Stimulated activated naive CD8-positive, alpha-beta T cell treated with anti-CD3 and anti-CD28 coated beads, Interleukin-15, amount 100 ng/mL, for 72 hours (primary cell): ENCODE measurements around the gene ETV5.
A peak's percentile ranks its signal among the peaks of the same experiment; 100 is the strongest.

Experiments used
- ATAC-seq: fragments of 150-1000 bp; cut with Tn5 transposase; 2 replicates; pipeline ENCODE4 v1.10.0; 2021; ENCODE audit warnings: mild to moderate bottlenecking, moderate library complexity
- DNase-seq, 2 donors: peaks; one replicate each; pipeline ENCODE4 v3.0.0; 2021 to 2022
- H3K27ac Mint-ChIP-seq, 2 donors: one replicate each; pipeline ENCODE4 v1.8.0; 2022; ENCODE audit warnings: mild to moderate bottlenecking in 2 of 2, mixed read lengths in 2 of 2, moderate library complexity in 2 of 2
- H3K27me3 Mint-ChIP-seq: one replicate; pipeline ENCODE4 v1.8.0; 2022; ENCODE audit warnings: mixed read lengths
- H3K4me1 Mint-ChIP-seq: one replicate; pipeline ENCODE4 v1.8.0; 2022; ENCODE audit warnings: mild to moderate bottlenecking, mixed read lengths
- H3K4me3 Mint-ChIP-seq, 2 donors: one replicate each; pipeline ENCODE4 v1.8.0; 2022; ENCODE audit warnings: mild to moderate bottlenecking in 2 of 2, mixed read lengths in 2 of 2, moderate library complexity in 1 of 2
- H3K9me3 Mint-ChIP-seq, 2 donors: one replicate each; pipeline ENCODE4 v1.8.0; 2022; ENCODE audit warnings: mixed read lengths in 2 of 2

ETV5 gene

DNA sequence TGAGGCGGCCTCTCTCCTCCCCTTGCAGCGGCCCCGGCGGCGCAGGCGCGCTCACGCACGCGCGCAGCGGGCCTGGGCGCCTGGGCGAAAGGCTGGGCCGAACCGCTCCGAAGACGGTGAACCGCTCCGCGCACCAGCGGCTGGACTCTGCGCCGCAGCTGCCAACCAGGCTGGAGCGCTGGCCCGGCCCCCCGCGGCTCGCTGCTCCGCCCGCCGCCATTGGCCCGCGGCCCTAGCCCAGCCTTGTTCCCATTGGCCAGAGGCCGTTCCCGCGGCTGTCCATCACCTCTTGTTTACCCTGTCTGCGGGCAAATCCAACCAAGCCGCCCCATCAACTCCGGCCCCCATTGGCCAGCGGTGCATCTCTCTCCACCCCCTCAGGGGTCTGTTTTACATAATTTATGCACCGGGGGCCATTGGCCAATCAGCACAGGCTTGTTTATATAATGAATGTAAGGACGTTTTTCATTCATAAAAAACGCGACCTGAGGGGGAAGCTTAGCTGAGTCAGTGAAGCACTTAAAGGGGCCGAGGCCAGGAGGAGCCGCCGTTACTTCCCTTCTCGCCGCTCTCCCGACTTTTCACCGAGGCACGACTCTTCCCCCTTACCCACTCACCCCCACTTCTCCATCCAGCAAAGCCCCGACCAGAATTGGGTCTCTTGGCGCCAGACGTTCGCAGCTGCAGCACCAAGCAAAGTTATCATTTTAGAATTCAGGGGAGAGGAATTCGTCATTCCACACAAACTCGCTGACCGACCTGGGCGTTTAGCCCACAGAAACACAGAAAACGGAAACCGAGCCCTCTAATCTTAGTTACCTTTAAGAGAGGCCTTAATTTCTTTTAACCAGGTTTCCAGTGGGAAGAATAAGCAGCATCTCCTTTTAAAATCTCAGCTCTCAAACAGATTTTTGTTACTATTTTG, at the start of gene ETV5:
Gene ETV5, minus strand, starts transcription at position 149 of the 925 bp plus-strand sequence. CDS start 3,221 bp downstream, outside the sequence.
- H3K27ac Mint-ChIP-seq: peak within 1 kb of the TSS; percentile 36 to 90
- H3K27me3 Mint-ChIP-seq: peaks cover 91% of the 10 kb centered on the region
- ATAC-seq: peak; percentile 97

DNA sequence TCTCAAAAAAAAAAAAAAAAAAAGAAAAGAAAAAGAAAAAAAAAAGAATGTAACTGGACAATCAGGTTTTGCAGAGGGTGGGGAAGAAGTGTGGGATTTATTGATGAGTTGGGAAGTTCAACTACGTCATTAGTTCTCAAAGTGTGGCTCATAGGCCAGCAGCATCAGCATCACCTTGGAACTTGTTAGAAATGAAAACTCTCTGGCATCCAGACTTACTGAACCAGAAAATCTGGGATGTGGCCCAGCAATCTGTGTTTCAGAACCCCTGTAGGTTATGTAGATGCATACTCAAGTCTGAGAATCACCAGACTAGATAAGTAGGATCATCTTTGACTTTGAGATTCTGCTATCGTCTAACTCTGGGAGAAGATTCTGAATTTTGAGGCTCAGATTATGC, 45.8 kb upstream of the ETV5 start:
- H3K9me3 Mint-ChIP-seq: no peaks in the 10 kb centered on the region
- peaks cover 20% of the 10 kb centered on the region for H3K4me1 Mint-ChIP-seq
- H3K27ac Mint-ChIP-seq: no peak overlapping the region
- ATAC-seq (no peak), DNase-seq (no peak)
- peaks cover 58% of the 10 kb centered on the region for H3K27me3 Mint-ChIP-seq
- H3K4me3 Mint-ChIP-seq: no peak overlapping the region

More for the DNA sequence above, at the start of gene ETV5:
- no peaks in the 10 kb centered on the region for H3K9me3 Mint-ChIP-seq
- H3K4me1 Mint-ChIP-seq: peaks cover 46% of the 10 kb centered on the region
- DNase-seq: peak; percentile 94 to 97
- peak within 1 kb of the TSS; percentile 81 to 92 for H3K4me3 Mint-ChIP-seq

DNA sequence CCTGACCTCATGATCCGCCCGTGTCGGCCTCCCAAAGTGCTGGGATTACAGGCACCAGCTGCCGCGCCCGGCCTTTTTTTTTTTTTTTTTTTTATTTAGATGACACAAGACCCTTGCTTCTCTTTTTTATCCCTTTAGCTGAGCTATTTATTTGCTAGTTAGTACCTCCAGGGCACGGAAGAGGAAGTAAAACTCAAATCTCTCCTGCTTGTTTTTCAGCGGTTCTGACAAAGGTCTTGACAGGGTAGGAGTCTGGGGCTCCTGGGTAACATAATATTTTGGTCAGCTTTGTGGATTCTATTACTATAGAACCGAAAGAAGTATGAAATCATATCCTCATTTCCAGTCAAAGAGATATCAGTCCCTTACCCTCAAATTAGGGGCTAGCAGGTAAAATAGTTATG, 44.0 kb upstream of the ETV5 start:
- H3K4me1 Mint-ChIP-seq: peaks cover 20% of the 10 kb centered on the region

DNA sequence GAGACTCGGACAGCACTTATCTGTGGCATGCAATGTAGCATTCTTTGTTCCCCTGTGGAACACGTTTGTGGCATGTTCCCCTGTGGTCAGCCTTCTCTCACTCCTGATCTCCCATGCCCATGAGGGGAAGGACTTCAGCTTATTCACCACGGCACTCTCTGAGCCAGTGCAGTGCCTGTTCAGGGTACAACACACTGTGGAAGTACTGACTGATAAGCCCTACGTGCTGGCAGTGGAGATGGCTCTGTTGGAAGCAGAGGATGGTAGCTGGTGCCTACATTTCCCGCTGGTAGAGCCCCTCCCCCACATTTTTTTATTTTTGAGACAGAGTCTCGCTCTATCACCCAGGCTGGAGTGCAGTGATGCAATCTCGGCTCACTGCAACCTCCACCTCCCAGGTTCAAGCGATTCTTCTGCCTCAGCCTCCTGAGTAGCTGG, 43.5 kb upstream of the ETV5 start:
- no peak overlapping the region for H3K27ac Mint-ChIP-seq
- H3K27me3 Mint-ChIP-seq: peaks cover 70% of the 10 kb centered on the region
- H3K4me1 Mint-ChIP-seq: peaks cover 20% of the 10 kb centered on the region
- H3K4me3 Mint-ChIP-seq: no peak overlapping the region
- ATAC-seq (no peak), DNase-seq (no peak)
- no peaks in the 10 kb centered on the region for H3K9me3 Mint-ChIP-seq

More for the DNA sequence above, 44.0 kb upstream of the ETV5 start:
- peak overlapping the region in 1 of 2 donors; percentile 19 for H3K27ac Mint-ChIP-seq
- DNase-seq (peak in 1 of 2 donors; percentile 26), ATAC-seq (peak; percentile 91)
- H3K9me3 Mint-ChIP-seq: no peaks in the 10 kb centered on the region
- H3K4me3 Mint-ChIP-seq: peak overlapping the region; percentile 22 to 33
- peaks cover 67% of the 10 kb centered on the region for H3K27me3 Mint-ChIP-seq

DNA sequence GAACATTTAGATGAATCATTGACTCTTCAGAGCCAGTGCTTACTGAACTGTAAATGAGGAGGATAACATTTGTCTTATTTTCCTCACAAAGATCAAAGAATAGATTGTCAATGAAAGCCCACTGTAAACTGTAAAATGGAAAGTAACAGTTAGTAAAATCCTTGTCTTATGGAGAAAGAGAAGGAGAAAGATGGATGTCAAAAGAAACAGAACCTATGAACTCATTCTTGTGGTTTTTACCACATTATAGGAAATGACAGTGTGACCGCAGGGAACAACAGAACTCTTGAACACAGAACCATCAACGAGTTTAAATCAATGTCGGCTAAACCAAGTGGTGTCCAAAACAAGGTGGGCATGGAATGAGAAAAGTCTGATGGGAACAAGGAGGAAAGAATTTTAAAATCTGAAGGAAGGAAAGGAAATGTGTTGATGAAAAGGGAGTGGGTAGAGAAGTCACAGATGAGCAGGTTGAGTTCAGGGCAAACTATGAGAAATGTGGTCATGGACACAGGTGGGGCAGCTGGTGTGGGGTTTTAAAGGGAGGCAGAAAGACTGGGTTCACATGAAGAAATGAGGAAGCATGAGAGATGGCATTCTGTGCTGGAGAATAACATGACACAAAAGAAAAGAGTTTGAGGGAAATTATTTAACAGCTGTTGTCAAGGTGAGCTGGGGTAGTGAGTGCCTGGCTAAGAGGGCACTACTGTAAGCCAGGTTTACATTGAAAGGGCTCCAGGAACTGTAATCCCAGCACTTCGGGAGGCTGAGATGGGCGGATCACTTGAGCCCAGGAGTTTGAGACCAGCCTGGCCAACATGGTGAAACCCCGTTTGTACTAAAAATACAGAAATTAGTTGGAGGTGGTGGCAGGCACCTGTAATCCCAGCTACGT, 42.4 kb upstream of the ETV5 start:
- ATAC-seq: peak; percentile 62
- peak overlapping the region; percentile 16 to 48 for H3K4me3 Mint-ChIP-seq
- H3K9me3 Mint-ChIP-seq: no peaks in the 10 kb centered on the region

DNA sequence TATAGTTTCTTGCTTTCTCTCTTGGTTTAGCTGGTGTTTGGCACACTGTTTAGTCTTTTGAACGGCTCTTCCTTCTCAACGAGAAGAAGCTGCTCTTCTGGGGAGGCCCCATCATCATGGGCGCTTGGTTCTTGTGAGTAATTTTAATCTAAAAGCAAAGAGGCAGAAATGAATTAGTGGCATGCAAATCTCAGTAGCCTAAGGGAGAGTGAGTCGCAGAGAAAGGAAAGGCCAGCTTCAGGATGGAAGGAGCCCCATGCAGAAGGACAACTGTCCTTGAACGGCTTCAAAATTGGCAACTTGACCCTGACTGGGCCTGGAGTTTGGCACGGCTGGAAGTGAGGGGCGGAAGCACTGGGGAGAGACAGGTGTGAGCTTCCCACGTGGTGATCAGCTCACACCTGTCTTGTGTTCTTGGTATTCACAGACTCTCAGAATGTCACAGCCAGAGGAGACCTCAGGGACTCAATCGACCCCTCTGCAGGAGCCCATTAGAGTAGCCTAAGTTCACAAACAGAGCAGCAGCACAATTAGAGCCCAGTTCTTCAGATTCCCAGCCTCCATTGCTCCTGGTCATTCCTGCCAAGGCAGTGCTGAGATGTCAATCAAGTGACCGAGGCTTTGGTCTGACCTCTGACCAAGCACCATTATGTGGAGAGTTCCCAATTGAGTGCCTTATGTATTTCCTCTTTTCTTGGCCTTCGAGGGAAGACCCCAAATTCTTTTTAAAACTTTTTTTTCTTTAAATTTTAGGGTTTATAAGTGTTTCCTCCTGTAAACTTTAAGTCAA, 41.3 kb upstream of the ETV5 start:
- Mint-ChIP-seq H3K27me3 (peaks cover 67% of the 10 kb centered on the region), H3K9me3 (no peaks in the 10 kb centered on the region), H3K4me3 (no peak overlapping the region), H3K27ac (no peak overlapping the region), H3K4me1 (peaks cover 20% of the 10 kb centered on the region)
- ATAC-seq (no peak), DNase-seq (no peak)

More for the DNA sequence above, 42.4 kb upstream of the ETV5 start:
- Mint-ChIP-seq H3K4me1 (peaks cover 20% of the 10 kb centered on the region), H3K27me3 (peaks cover 70% of the 10 kb centered on the region), H3K27ac (peak overlapping the region in 1 of 2 donors; percentile 90)
- DNase-seq: no peak

DNA sequence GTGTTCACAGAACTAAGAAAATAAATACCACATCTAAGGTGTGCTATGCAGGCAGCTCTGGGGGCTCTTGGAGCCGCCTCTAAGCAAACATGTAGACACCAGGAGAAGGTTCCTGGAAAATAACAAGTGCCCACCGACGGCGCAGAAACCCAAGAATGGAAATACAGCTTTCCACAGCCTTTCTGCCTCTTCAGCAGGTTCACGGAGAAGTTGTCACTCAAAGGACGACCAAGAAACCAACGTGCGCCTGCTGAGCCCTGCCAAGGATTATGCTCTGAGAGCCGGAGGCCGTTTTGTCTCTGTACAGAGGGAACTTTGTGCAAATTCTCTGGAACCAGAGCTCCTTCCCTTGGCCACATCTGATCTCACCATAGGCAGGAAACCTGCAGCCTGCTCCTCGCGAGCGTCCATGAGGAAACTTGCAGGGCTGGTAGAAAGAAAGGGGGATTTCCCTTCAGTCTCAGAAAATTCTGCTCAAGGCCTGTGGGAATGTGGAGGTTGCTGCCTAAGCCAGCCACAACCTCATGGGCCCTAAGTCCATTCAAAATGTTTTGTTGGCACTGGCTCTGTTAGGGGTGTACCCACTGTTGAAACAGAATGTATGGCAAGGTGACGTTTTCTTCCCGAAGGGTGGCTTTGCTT, 40.6 kb upstream of the ETV5 start:
- H3K4me3 Mint-ChIP-seq: no peak overlapping the region
- H3K27ac Mint-ChIP-seq: no peak overlapping the region
- ATAC-seq (no peak), DNase-seq (no peak)
- H3K9me3 Mint-ChIP-seq: no peaks in the 10 kb centered on the region
- peaks cover 20% of the 10 kb centered on the region for H3K4me1 Mint-ChIP-seq
- H3K27me3 Mint-ChIP-seq: peaks cover 74% of the 10 kb centered on the region

DNA sequence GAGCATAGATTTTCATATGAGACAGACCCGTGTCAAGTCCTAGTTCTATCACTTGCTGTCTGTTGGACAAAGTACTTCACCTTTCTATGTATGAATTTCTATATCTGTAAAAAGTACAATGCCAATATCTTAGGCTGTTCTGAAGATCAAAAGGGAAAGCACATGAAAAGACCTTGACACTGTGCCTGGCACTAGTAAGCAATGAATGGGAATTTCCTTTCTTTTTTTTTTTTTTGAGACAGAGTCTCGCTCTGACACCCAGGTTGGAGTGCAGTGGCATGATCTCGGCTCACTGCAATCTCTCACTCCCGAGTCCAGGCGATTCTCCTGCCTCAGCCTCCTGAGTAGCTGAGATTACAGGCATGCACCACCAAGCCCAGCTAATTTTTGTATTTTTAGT, 35.4 kb upstream of the ETV5 start:
- no peak for DNase-seq
- no peaks in the 10 kb centered on the region for H3K4me1 Mint-ChIP-seq
- peaks cover 47% of the 10 kb centered on the region for H3K27me3 Mint-ChIP-seq
- no peak for ATAC-seq
- no peak overlapping the region for H3K27ac Mint-ChIP-seq
- H3K4me3 Mint-ChIP-seq: no peak overlapping the region
- no peaks in the 10 kb centered on the region for H3K9me3 Mint-ChIP-seq

DNA sequence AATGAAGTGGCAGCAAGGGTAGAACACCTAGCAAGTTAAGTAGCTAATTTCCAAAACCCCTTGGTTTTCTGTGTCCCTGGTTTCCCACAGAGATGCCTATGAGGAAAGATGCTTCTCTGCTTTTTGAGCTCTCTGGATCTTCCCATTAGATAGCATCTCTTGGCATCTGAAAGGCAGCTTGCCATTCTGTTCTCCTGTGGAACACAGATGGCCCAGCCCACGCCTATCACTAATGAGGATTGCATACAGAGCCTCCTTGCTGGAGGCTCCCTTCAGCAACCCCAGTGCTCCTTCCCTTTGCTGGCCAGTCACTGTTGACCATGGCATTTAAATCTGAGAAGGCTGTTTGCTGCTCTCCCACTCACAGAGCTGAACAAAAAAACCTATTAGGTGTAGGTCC, 34.4 kb upstream of the ETV5 start:
- no peak overlapping the region for H3K4me3 Mint-ChIP-seq
- H3K27ac Mint-ChIP-seq: no peak overlapping the region
- ATAC-seq (no peak), DNase-seq (no peak)
- no peaks in the 10 kb centered on the region for H3K9me3 Mint-ChIP-seq
- H3K4me1 Mint-ChIP-seq: no peaks in the 10 kb centered on the region
- H3K27me3 Mint-ChIP-seq: peaks cover 42% of the 10 kb centered on the region

DNA sequence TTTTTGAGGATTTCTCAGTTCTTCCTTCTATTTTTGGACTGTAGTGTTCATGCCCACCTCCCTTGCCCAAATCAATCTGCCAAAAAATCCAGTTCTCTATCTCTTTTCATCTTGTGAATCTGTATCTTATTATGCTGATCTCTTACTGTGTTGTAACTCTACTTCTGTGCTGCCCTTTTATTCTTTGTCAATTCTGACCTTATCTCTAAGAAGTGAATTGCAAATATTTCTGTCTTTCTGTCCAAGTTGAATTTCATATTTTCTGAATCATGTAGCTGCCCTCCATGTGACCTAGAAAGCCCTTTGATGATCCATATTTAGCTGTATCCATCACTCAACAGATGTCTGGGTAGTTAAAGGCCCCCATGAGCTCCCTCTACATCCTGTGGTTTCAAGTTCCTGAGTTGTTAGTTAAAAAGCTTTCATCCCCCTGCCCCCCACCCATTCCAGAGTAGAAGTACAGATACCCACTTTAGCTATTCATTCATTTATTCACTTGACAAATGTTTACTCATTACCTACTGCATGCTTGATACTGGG, 33.6 kb upstream of the ETV5 start:
- DNase-seq: no peak
- Mint-ChIP-seq H3K9me3 (no peaks in the 10 kb centered on the region), H3K27ac (no peak overlapping the region), H3K27me3 (peaks cover 41% of the 10 kb centered on the region), H3K4me3 (no peak overlapping the region), H3K4me1 (no peaks in the 10 kb centered on the region)
- ATAC-seq: no peak

DNA sequence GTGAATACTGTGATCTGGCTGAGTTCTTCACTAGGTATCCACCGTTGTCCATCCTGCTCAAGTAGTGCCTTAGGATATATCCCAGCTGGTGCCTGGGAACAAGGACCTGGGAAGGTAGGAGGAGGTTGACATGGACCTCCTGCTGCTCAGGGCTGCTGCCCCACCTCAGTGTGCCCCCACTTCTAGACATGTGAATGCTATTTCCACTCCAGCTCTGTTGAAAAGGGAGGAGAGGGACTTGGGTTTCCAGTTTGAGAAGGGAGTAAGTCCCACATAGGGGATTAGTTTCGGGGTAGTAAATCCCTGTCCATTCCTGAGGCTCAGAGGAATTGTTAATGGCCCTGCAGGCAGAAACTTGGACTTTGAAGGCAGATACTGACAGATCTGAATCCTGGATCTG, 32.9 kb upstream of the ETV5 start:
- no peak overlapping the region for H3K27ac Mint-ChIP-seq
- H3K9me3 Mint-ChIP-seq: no peaks in the 10 kb centered on the region

DNA sequence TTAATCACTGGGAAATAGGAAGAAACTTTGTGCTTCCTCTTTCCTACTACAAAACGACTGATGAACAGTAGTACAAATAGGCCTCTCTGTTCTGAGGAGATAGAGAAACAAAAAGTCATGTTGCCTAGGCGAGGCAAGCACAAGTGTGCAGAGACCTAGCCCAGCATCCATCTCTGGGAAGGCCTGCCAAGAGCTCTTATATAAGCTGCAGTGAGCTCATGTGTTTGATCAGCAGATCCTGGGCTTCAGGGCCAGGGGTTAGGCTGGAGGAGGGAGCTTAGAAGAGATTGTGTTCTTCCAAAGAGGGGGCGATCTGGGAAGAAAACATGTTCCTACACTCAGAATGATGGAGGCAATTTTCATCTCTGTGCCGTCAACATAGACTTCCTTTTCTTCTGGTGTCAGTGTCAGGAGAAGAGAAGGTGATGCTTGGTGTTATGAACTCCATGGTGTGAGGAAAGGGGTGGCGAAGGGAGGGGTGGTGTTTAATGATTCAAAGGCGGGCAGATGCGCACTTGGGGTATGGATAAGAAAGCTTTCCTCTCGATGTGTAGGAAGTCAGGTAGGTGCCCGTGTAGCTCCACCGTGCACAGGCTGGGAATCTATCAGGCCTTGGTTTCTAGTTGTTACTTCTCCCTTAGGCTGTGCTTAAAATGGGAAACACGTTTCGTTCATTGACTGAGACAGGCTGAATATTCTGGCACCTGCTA, 29.5 kb upstream of the ETV5 start:
- H3K9me3 Mint-ChIP-seq: no peaks in the 10 kb centered on the region
- no peak for DNase-seq

More for the DNA sequence above, 32.9 kb upstream of the ETV5 start:
- Mint-ChIP-seq H3K27me3 (peaks cover 41% of the 10 kb centered on the region), H3K4me1 (no peaks in the 10 kb centered on the region), H3K4me3 (no peak overlapping the region)
- DNase-seq (no peak), ATAC-seq (no peak)

DNA sequence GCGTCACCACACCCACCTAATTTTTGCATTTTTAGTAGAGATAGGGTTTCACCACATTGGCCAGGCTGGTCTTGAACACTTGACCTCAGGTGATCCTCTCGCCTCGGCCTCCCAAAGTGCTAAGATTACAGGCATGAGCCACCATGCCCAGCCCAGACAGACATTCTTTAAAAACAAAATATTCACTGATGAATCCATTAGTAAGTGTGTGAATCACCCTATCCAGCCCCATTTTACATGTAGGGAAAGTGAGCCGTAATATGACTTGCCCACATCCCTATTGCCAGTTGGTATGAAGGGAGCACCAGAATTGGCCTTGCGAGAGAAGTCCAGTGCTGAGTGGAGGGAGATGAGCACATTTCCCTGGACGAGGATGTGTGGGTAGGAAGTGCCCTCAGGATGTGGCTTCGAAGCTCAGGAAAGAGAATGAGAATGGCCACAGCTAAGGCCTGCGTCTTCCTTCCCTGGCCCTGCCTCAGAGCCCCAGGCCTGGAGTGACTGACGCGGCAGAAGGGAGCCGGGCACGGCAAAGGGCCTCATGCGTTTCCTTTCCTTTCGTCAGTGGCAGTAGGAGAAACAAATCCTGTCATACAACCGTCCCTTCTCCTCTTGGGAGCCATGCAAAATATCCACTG, 28.3 kb upstream of the ETV5 start:
- Mint-ChIP-seq H3K9me3 (no peaks in the 10 kb centered on the region), H3K4me3 (no peak overlapping the region), H3K27ac (no peak overlapping the region), H3K27me3 (peaks cover 35% of the 10 kb centered on the region), H3K4me1 (no peaks in the 10 kb centered on the region)
- ATAC-seq (no peak), DNase-seq (no peak)

More for the DNA sequence above, 29.5 kb upstream of the ETV5 start:
- no peak overlapping the region for H3K4me3 Mint-ChIP-seq
- no peak overlapping the region for H3K27ac Mint-ChIP-seq
- H3K27me3 Mint-ChIP-seq: peaks cover 35% of the 10 kb centered on the region
- ATAC-seq: no peak
- H3K4me1 Mint-ChIP-seq: no peaks in the 10 kb centered on the region
